SK-N-SH (cell line): ENCODE data around the gene SRM. TPM values are rescaled to one million over a fixed set of nuclear protein-coding genes. Genes with fewer than 3 reads are reported as not detected.

Experiments used
- CTCF ChIA-PET: fragments of 300-600, 350-600 bp; formaldehyde crosslinking; extraction: SDS; loops from one replicate; lab custom pipeline; 2021; lab: Yijun Ruan, JAX
- POLR2A ChIA-PET: fragments of 350-600 bp; sonication (Branson Sonifier 250); formaldehyde crosslinking; extraction: SDS; loops from one replicate; lab custom pipeline; 2020; ENCODE audit warnings: antibody characterized with exemption, inconsistent platforms; lab: Yijun Ruan, JAX
- DNase-seq: peaks from one replicate; pipeline ENCODE4 v3.0.0; 2012
- H2AFZ ChIP-seq: fragments of 200-600 bp; sonication (generic); 2 replicates; pipeline ENCODE4 v1.8.1; 2016; ENCODE audit warnings: antibody characterized with exemption, mild to moderate bottlenecking, low read depth
- H3F3A ChIP-seq: fragments of 200-600 bp; sonication (generic); replicated peaks from 2 replicates; pipeline ENCODE3; 2016; ENCODE audit warnings: antibody characterized with exemption, mild to moderate bottlenecking; ENCODE audit not compliant: insufficient read depth
- H3K27ac ChIP-seq, 2 experiments: fragments of 200-500 bp in 1 of 2; fragments of 200-600 bp in 1 of 2; sonication (Bioruptor generic) in 1 of 2; sonication (generic), shearing (Covaris generic) in 1 of 2; 2 replicates each; pipeline versions ENCODE4 v1.5.1 to v1.6.1; 2014 to 2016; ENCODE audit warnings: low read depth in 2 of 2, inconsistent platforms in 1 of 2, low read length in 1 of 2, mild to moderate bottlenecking in 1 of 2, mixed read lengths in 1 of 2
- H3K27me3 ChIP-seq: fragments of 200-600 bp; sonication (generic), shearing (Covaris generic); 2 replicates; pipeline ENCODE4 v1.6.1; 2016; ENCODE audit warnings: mixed run types; ENCODE audit not compliant: insufficient read depth
- H3K36me3 ChIP-seq, 2 experiments: fragments of 200-500 bp in 1 of 2; fragments of 200-600 bp in 1 of 2; sonication (Bioruptor generic) in 1 of 2; sonication (generic) in 1 of 2; replicated peaks in 1 of 2; 2 replicates each; pipeline versions ENCODE3 to v1.5.1; 2014 to 2016; ENCODE audit warnings: low read length in 1 of 2, mild to moderate bottlenecking in 1 of 2; ENCODE audit not compliant: insufficient read depth in 2 of 2, control insufficient read depth in 1 of 2
- H3K4me1 ChIP-seq, 2 experiments: fragments of 200-500 bp in 1 of 2; fragments of 200-600 bp in 1 of 2; sonication (Bioruptor generic) in 1 of 2; sonication (generic), shearing (Covaris generic) in 1 of 2; 2 replicates each; pipeline versions ENCODE4 v1.5.1 to v1.6.1; 2014 to 2016; ENCODE audit warnings: low read depth in 1 of 2, low read length in 1 of 2, mixed run types in 1 of 2; ENCODE audit not compliant: insufficient read depth in 2 of 2, control insufficient read depth in 1 of 2
- H3K4me2 ChIP-seq: fragments of 200-600 bp; sonication (generic), shearing (Covaris generic); 2 replicates; pipeline ENCODE4 v1.6.1; 2017; ENCODE audit warnings: mixed run types
- H3K4me3 ChIP-seq, 2 experiments: fragments of 200-500 bp in 1 of 2; fragments of 200-600 bp in 1 of 2; sonication (Bioruptor generic) in 1 of 2; sonication (generic), shearing (Covaris generic) in 1 of 2; 2 replicates each; pipeline versions ENCODE4 v1.5.1 to v1.8.1; 2014 to 2016; ENCODE audit warnings: low read depth in 2 of 2, inconsistent platforms in 1 of 2, low read length in 1 of 2, mild to moderate bottlenecking in 1 of 2, mixed read lengths in 1 of 2, moderate library complexity in 1 of 2
- H3K79me2 ChIP-seq: fragments of 200-600 bp; sonication (generic); 2 replicates; pipeline ENCODE4 v1.8.1; 2017; ENCODE audit warnings: mild to moderate bottlenecking; ENCODE audit not compliant: insufficient read depth
- H3K9ac ChIP-seq: fragments of 200-600 bp; sonication (generic); 2 replicates; pipeline ENCODE4 v1.6.1; 2017; ENCODE audit warnings: mixed run types
- H3K9me2 ChIP-seq: fragments of 200-600 bp; sonication (generic); 2 replicates; pipeline ENCODE4 v1.6.1; 2017; ENCODE audit warnings: mixed run types
- H3K9me3 ChIP-seq: fragments of 200-600 bp; sonication (generic); 2 replicates; pipeline ENCODE4 v1.6.1; 2017; ENCODE audit warnings: mixed run types, mild to moderate bottlenecking, moderate library complexity
- H4K20me1 ChIP-seq: fragments of 200-600 bp; sonication (generic); 2 replicates; pipeline ENCODE4 v1.6.1; 2017; ENCODE audit warnings: mild to moderate bottlenecking, mixed run types; ENCODE audit not compliant: insufficient read depth
- CHD2 ChIP-seq: fragments of 150-350 bp; IDR thresholded peaks from 2 replicates; pipeline ENCODE4 v1.6.1; 2018; ENCODE audit warnings: low read length; ENCODE audit not compliant: partially characterized antibody
- FOSL2 ChIP-seq: IDR thresholded peaks from 2 replicates; pipeline ENCODE4 v1.4.0; 2012; ENCODE audit warnings: low read depth, mild to moderate bottlenecking, moderate library complexity, borderline replicate concordance
- FOXM1 ChIP-seq: IDR thresholded peaks from 2 replicates; pipeline ENCODE4 v1.4.0; 2012; ENCODE audit warnings: low read depth, mild to moderate bottlenecking
- GABPA ChIP-seq: IDR thresholded peaks from 2 replicates; pipeline ENCODE4 v1.4.0; 2012; ENCODE audit warnings: low read depth, mild to moderate bottlenecking
- IRF3 ChIP-seq: fragments of 150-350 bp; IDR thresholded peaks from 2 replicates; pipeline ENCODE4 v1.6.1; 2016; ENCODE audit warnings: mild to moderate bottlenecking, low read depth, low read length
- JUND ChIP-seq: IDR thresholded peaks from 2 replicates; pipeline ENCODE4 v1.4.0; 2012
- MAX ChIP-seq: IDR thresholded peaks from 2 replicates; pipeline ENCODE4 v1.4.0; 2012; ENCODE audit warnings: low read depth
- MXI1 ChIP-seq: IDR thresholded peaks from 2 replicates; pipeline ENCODE4 v1.6.1; 2012; ENCODE audit warnings: mild to moderate bottlenecking, low read depth, low read length, improper control_type of control experiment
- PBX3 ChIP-seq: IDR thresholded peaks from 2 replicates; pipeline ENCODE4; 2012
- POLR2AphosphoS5 ChIP-seq: IDR thresholded peaks from 2 replicates; pipeline ENCODE4 v1.6.1; 2012; ENCODE audit warnings: low read depth, low read length
- RCOR1 ChIP-seq: fragments of 150-350 bp; IDR thresholded peaks from 2 replicates; pipeline ENCODE4 v1.6.1; 2017; ENCODE audit warnings: antibody characterized with exemption, low read length
- SIN3A ChIP-seq: IDR thresholded peaks from 2 replicates; pipeline ENCODE4 v1.6.1; 2012; ENCODE audit warnings: low read depth, mild to moderate bottlenecking, low read length, moderate library complexity, borderline replicate concordance
- TAF1 ChIP-seq: IDR thresholded peaks from 2 replicates; pipeline ENCODE4 v1.6.1; 2012; ENCODE audit warnings: low read depth, mild to moderate bottlenecking, low read length, moderate library complexity, borderline replicate concordance
- TCF12 ChIP-seq: IDR thresholded peaks from 2 replicates; pipeline ENCODE4 v1.4.0; 2012
- TEAD4 ChIP-seq: IDR thresholded peaks from 2 replicates; pipeline ENCODE4 v1.4.0; 2012; ENCODE audit warnings: mild to moderate bottlenecking, borderline replicate concordance; ENCODE audit not compliant: insufficient read depth
- USF1 ChIP-seq: IDR thresholded peaks from 2 replicates; pipeline ENCODE4 v1.4.0; 2012; ENCODE audit warnings: low read depth, borderline replicate concordance
- USF2 ChIP-seq: fragments of 150-350 bp; IDR thresholded peaks from 2 replicates; pipeline ENCODE4 v1.6.1; 2017; ENCODE audit warnings: antibody characterized with exemption, low read length, low read depth, borderline replicate concordance
- WGBS: methylation state at CpG from one replicate; pipeline ENCODE4 v1.1.6; 2017; ENCODE audit warnings: low lambda C conversion rate; 5-methylcytosine and 5-hydroxymethylcytosine counted together
- polyA plus RNA-seq, 3 experiments: library from polyadenylated mRNA; depleted of rRNA; stranded (reverse); fragments of >200 nt; gene quantifications; 2 replicates each; pipeline ENCODE4 v1.2.3, GENCODE V29; 2012
- TF ChIP-seq, protein P1 (sequence below): fragments of 200-600 bp; sonication (generic); IDR thresholded peaks from 2 replicates; pipeline ENCODE4 v1.6.1; 2017; ENCODE audit warnings: antibody characterized with exemption, mild to moderate bottlenecking, moderate library complexity

SRM gene
- polyA plus RNA-seq (2012; rRNA removed), result 60.9 and 105 TPM in 2 replicates
- polyA plus RNA-seq (2012; cell fraction: cytosol; rRNA removed), result 82.2 and 124 TPM in 2 replicates
- polyA plus RNA-seq (2012; cell fraction: nucleus; rRNA removed), result 61.2 and 80.1 TPM in 2 replicates

- Histone ChIP-seq H4K20me1 (no peaks in the 10 kb centered on the region), H3K4me3 (peak within 1 kb of the TSS; percentile 86 to 87), H3K4me2 (peak within 1 kb of the TSS; percentile 99), H3K4me1 (peaks cover 5 to 13% of the 10 kb centered on the region in 2 experiments; a peak in 3 of 4 replicates), H3K79me2 (peaks cover 31% of the 10 kb centered on the region), H3K9me2 (no peaks in the 10 kb centered on the region), H3K9ac (peak within 1 kb of the TSS; percentile 73), H3K36me3 (peaks cover 10 to 18% of the 10 kb centered on the region in 2 experiments), H3F3A (peaks cover 10% of the 10 kb centered on the region), H3K27me3 (no peaks in the 10 kb centered on the region), H3K9me3 (no peaks in the 10 kb centered on the region), H3K27ac (peak within 1 kb of the TSS; percentile 69 to 85), H2AFZ (peak within 1 kb of the TSS; percentile 88)
- WGBS, result 3% methylated on average over 14 of the region's 83 CpGs
- POLR2A ChIA-PET, result interaction anchor here (0.7 to 1.5 kb wide), 5 partner anchors 9 to 115 kb away, joined by 3 to 4 read pairs (median 3); partner anchors contain the start of gene EXOSC10
- DNase-seq, result peak; percentile 99
- peak; percentile 51; the same call in 1 of the 2 replicates for TF ChIP-seq TAF1
- TF ChIP-seq FOXM1, result no peak
- no peak for TF ChIP-seq TCF12
- TF ChIP-seq, protein P1, sequence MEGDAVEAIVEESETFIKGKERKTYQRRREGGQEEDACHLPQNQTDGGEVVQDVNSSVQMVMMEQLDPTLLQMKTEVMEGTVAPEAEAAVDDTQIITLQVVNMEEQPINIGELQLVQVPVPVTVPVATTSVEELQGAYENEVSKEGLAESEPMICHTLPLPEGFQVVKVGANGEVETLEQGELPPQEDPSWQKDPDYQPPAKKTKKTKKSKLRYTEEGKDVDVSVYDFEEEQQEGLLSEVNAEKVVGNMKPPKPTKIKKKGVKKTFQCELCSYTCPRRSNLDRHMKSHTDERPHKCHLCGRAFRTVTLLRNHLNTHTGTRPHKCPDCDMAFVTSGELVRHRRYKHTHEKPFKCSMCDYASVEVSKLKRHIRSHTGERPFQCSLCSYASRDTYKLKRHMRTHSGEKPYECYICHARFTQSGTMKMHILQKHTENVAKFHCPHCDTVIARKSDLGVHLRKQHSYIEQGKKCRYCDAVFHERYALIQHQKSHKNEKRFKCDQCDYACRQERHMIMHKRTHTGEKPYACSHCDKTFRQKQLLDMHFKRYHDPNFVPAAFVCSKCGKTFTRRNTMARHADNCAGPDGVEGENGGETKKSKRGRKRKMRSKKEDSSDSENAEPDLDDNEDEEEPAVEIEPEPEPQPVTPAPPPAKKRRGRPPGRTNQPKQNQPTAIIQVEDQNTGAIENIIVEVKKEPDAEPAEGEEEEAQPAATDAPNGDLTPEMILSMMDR, result no peak
- TF ChIP-seq IRF3, result peak; percentile 57; the same call in 1 of the 2 replicates
- TF ChIP-seq TEAD4, result no peak
- TF ChIP-seq FOSL2, result no peak
- peak; percentile 75; the same call in 1 of the 2 replicates for TF ChIP-seq MAX
- peak; percentile 90 for TF ChIP-seq PBX3
- 0 out of 2 replicates have a peak, but pooled peaks have one; percentile 22 for TF ChIP-seq SIN3A
- peak; percentile 62 for TF ChIP-seq CHD2
- no peak for TF ChIP-seq RCOR1
- TF ChIP-seq USF1, result peak; percentile 78
- peak; percentile 68 for TF ChIP-seq GABPA
- TF ChIP-seq USF2, result 0 out of 2 replicates have a peak, but pooled peaks have one; percentile 41
- peak; percentile 80 for TF ChIP-seq POLR2AphosphoS5
- peak; percentile 98 for TF ChIP-seq MXI1
- no peak for TF ChIP-seq JUND
- CTCF ChIA-PET, result interaction anchor here (0.8 to 5.3 kb wide), 7 partner anchors 10 to 585 kb away, joined by 3 to 49 read pairs (median 4); no protein-coding TSS in a partner anchor
Observed at GRCh38 chr1:11059968-11060830, at the start of gene SRM. Gene SRM (minus strand): TSS chr1:11060018. CDS start chr1:11059943, 75 bp downstream.
